Ishikawa (cell line): ENCODE data around the gene PROK1.

Experiments
- CEBPB ChIP-seq: IDR thresholded peaks from 2 replicates; pipeline ENCODE4 v1.6.1; 2012
- CREB1 ChIP-seq: IDR thresholded peaks from 2 replicates; pipeline ENCODE4 v1.6.1; 2012; ENCODE audit warnings: low read depth
- EGR1 ChIP-seq: IDR thresholded peaks from 2 replicates; pipeline ENCODE4 v1.6.1; 2012
- EP300 ChIP-seq: IDR thresholded peaks from 2 replicates; pipeline ENCODE4 v1.6.1; 2012; ENCODE audit warnings: borderline replicate concordance
- FOXM1 ChIP-seq: IDR thresholded peaks from 2 replicates; pipeline ENCODE4 v1.6.1; 2012; ENCODE audit warnings: low read depth, borderline replicate concordance
- NFIC ChIP-seq: IDR thresholded peaks from 2 replicates; pipeline ENCODE4 v1.6.1; 2012
- RAD21 ChIP-seq: IDR thresholded peaks from 2 replicates; pipeline ENCODE4 v1.6.1; 2012; ENCODE audit warnings: low read depth
- TAF1 ChIP-seq: IDR thresholded peaks from 2 replicates; pipeline ENCODE4 v1.6.1; 2012; ENCODE audit warnings: low read depth, mild to moderate bottlenecking
- TCF12 ChIP-seq: IDR thresholded peaks from 2 replicates; pipeline ENCODE4 v1.6.1; 2012; ENCODE audit warnings: low read depth
- TEAD4 ChIP-seq: IDR thresholded peaks from 2 replicates; pipeline ENCODE4 v1.6.1; 2012
- YY1 ChIP-seq: IDR thresholded peaks from 2 replicates; pipeline ENCODE4 v1.6.1; 2012; ENCODE audit warnings: low read depth
- ZBTB7A ChIP-seq: IDR thresholded peaks from 2 replicates; pipeline ENCODE4 v1.6.1; 2012; ENCODE audit warnings: low read depth
- TF ChIP-seq, protein P1 (sequence below): IDR thresholded peaks from 2 replicates; pipeline ENCODE4 v1.6.1; 2012
- TF ChIP-seq, protein P2 (sequence below): IDR thresholded peaks from 2 replicates; pipeline ENCODE4 v1.6.1; 2012
- TF ChIP-seq, protein P3 (sequence below): IDR thresholded peaks from 2 replicates; pipeline ENCODE4 v1.6.1; 2012; ENCODE audit warnings: low read depth, mild to moderate bottlenecking

The PROK1 gene

DNA sequence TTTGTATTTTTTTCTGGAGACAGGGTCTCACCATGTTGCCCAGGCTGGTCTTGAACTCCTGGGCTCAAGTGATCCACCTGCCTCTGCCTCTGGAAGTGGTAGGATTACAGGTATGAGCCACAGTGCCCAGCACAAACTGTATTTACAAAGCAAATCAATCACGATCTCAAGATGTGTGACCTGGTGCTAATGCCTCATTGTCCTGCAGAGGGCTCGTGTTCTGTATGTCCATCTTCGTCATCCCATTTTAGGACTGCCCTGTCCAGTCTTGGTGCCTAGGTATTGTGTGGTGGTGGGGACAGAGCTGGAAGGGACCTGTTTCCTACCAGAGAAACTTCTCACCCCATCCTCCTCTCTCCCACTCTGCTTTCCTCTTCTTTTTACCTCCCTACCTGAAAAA lies 20.2 kb downstream of the PROK1 start:
- TF ChIP-seq, protein P1, sequence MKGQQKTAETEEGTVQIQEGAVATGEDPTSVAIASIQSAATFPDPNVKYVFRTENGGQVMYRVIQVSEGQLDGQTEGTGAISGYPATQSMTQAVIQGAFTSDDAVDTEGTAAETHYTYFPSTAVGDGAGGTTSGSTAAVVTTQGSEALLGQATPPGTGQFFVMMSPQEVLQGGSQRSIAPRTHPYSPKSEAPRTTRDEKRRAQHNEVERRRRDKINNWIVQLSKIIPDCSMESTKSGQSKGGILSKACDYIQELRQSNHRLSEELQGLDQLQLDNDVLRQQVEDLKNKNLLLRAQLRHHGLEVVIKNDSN = no peak
- TF ChIP-seq CEBPB = no peak
- no peak for TF ChIP-seq EGR1
- no peak for TF ChIP-seq YY1
- TF ChIP-seq FOXM1 = no peak
- TF ChIP-seq CREB1 = no peak
- no peak for TF ChIP-seq RAD21

DNA sequence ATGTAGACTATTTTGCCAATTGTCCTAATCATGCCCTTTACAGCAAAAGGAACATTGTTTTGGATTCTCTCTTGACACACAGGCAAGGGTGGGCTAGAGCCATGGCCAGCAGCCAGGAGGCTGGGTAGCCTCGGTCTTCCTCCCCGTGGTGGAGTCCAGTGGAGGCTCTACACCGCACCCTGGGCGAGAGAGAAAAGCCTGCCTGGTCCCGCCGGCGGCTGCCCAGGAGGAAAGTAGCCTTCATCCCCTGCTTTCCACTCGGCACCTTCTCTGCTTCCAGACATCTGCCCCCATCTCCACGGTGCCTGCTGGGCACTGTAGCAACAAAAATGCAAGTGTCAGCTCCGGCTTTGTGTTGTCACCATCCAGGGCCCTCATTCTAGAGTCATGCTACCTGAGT lies 21.6 kb downstream of the PROK1 start:
- no peak for TF ChIP-seq RAD21
- TF ChIP-seq TAF1 = no peak

DNA sequence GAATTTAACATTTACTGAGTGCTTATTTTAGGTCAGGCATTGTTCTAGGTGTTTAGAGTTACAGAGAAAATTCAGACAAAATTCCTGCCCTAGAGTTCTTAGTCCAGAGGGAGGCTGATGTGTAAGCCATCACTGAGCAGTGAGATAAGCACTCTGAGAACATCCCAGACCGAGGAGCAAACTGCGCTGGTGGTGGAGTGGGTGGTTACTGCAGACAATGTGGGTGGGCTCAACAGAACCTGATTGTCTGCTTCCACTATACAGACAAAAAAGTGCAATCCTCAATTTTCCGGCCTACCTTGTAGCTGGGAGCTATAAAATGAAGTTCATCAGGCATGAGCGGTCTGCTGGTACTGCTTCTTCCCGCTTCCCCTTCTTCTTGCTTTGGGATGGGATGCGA lies 23.5 kb downstream of the PROK1 start:
- TF ChIP-seq, protein P2, sequence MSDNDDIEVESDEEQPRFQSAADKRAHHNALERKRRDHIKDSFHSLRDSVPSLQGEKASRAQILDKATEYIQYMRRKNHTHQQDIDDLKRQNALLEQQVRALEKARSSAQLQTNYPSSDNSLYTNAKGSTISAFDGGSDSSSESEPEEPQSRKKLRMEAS = no peak
- TF ChIP-seq CREB1 (no peak), EGR1 (no peak), YY1 (no peak), TAF1 (no peak), CEBPB (no peak), NFIC (no peak), RAD21 (no peak), EP300 (no peak), FOXM1 (no peak), TEAD4 (no peak)
- TF ChIP-seq, protein P1 = no peak

DNA sequence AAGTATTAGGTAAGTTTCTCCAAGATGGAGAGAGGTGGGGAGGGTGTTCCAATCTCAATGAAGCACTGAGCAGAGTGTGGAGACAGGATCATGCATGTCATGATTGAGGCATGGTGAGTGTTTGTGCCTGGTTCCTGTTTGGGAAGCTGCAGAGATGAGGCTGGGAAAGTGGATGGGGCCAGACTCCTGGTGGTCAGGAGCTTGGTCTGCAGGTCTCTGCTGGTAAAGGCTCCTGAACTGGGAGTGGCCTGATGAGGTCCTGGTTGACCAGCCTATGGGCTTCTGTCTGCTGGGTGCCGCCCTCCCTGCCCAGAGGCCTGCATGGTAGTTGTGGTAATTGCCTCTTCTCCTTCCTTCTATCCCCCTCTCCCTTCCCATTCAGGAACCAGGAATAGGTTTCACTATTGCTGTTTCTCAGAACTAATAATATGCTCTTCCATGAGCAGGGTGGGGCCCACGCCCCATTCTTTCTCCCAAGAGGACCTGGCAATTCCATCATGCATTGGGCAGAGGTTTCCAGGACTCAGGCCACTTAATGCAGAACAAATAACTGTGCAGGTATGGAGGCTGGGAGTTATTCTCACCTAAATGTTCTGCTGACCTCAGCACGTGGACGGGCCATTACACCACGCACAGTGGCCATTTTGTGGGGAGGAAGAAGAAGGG lies 24.5 kb downstream of the PROK1 start:
- no peak for TF ChIP-seq TAF1
- no peak for TF ChIP-seq ZBTB7A
- TF ChIP-seq TCF12 = no peak
- TF ChIP-seq NFIC = no peak
- TF ChIP-seq, protein P1 = no peak
- TF ChIP-seq CREB1 = no peak
- TF ChIP-seq FOXM1 = no peak
- no peak for TF ChIP-seq TEAD4
- TF ChIP-seq, protein P2 = no peak
- no peak for TF ChIP-seq CEBPB

DNA sequence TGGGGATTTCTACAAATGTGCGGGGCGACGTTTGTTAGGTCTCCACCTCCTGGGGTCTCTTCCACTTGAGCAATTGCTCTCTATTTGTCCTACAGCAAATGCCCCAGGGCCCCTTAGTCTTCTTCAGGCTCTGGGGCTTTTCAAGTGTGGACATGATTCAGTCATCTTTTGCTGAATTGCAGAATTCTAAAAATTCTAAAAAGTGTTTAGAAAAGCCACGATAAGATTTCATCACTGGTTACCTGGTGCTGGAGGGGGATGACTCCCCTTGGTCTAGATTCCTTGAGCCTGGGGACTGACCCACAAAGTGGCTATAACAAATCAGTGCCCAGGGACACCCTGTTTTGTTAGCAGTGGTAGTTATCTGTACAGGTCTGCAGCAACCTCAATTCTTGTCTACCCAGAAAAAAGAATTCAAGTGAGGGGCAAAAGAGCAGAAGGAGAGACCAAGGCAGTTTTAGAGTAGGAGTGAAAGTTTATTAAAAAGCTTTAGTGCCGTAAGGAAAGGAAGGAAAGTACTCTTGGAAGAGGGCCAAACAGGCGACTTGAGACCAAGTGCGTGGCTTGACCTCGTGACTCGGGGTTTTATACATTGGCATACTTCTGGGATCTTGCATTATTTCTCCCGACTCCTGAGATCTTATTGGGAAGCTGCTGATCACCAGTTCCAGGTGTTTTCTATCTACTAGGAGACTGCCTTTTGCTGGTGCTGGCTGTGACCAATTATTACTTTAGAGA lies 25.2 kb downstream of the PROK1 start:
- TF ChIP-seq TAF1 (no peak), RAD21 (no peak), TCF12 (no peak), NFIC (no peak), CREB1 (no peak), YY1 (no peak), TEAD4 (no peak), CEBPB (no peak), FOXM1 (no peak), EP300 (no peak), ZBTB7A (no peak), EGR1 (no peak)
- TF ChIP-seq, protein P1 = no peak
- TF ChIP-seq, protein P2 = no peak

DNA sequence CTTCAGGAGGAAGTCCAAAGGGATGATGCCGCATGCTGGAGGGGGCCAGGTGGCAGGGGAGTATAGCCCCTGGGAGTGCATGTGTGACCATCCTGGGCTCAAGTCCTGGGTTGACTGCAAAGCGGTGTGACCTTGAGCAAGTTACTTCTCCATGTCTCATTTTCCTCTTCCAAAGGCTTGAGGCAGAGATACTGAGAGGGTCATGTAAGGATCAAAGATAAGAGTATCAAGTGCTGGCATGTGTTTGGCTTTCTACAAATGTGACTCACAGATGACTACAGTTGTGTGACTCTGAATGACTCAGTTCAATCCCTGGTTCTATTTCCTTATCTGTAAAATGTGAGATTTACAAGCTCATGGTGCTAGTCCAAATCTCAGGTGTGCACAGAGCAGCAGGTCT lies 26.1 kb downstream of the PROK1 start:
- TF ChIP-seq TCF12 = no peak
- no peak for TF ChIP-seq RAD21
- TF ChIP-seq, protein P3, sequence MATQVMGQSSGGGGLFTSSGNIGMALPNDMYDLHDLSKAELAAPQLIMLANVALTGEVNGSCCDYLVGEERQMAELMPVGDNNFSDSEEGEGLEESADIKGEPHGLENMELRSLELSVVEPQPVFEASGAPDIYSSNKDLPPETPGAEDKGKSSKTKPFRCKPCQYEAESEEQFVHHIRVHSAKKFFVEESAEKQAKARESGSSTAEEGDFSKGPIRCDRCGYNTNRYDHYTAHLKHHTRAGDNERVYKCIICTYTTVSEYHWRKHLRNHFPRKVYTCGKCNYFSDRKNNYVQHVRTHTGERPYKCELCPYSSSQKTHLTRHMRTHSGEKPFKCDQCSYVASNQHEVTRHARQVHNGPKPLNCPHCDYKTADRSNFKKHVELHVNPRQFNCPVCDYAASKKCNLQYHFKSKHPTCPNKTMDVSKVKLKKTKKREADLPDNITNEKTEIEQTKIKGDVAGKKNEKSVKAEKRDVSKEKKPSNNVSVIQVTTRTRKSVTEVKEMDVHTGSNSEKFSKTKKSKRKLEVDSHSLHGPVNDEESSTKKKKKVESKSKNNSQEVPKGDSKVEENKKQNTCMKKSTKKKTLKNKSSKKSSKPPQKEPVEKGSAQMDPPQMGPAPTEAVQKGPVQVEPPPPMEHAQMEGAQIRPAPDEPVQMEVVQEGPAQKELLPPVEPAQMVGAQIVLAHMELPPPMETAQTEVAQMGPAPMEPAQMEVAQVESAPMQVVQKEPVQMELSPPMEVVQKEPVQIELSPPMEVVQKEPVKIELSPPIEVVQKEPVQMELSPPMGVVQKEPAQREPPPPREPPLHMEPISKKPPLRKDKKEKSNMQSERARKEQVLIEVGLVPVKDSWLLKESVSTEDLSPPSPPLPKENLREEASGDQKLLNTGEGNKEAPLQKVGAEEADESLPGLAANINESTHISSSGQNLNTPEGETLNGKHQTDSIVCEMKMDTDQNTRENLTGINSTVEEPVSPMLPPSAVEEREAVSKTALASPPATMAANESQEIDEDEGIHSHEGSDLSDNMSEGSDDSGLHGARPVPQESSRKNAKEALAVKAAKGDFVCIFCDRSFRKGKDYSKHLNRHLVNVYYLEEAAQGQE = no peak
- no peak for TF ChIP-seq ZBTB7A
- TF ChIP-seq, protein P2 = no peak
- TF ChIP-seq TEAD4 = no peak
- TF ChIP-seq EP300 = no peak
- TF ChIP-seq CEBPB = no peak
- no peak for TF ChIP-seq TAF1
- TF ChIP-seq YY1 = no peak
- TF ChIP-seq FOXM1 = no peak
- TF ChIP-seq NFIC = no peak
- no peak for TF ChIP-seq EGR1
- TF ChIP-seq, protein P1 = no peak
- no peak for TF ChIP-seq CREB1
